Measurements from ENCODE around the gene SYT2.
A peak's percentile ranks its signal among the peaks of the same experiment; 100 is the strongest.
"Not testable (repeated sequence)": the region's sequence is repeated elsewhere in the genome, so short reads cannot be mapped to it uniquely, and the experiment has no call there.

Gene SYT2

GRCh38 chr1:202630541-202630940 is 79.7 kb downstream of the SYT2 start:
- DNase-seq (ENCODE audit: extremely low read depth, low read depth): no peak
- TF ChIP-seq, protein P1, sequence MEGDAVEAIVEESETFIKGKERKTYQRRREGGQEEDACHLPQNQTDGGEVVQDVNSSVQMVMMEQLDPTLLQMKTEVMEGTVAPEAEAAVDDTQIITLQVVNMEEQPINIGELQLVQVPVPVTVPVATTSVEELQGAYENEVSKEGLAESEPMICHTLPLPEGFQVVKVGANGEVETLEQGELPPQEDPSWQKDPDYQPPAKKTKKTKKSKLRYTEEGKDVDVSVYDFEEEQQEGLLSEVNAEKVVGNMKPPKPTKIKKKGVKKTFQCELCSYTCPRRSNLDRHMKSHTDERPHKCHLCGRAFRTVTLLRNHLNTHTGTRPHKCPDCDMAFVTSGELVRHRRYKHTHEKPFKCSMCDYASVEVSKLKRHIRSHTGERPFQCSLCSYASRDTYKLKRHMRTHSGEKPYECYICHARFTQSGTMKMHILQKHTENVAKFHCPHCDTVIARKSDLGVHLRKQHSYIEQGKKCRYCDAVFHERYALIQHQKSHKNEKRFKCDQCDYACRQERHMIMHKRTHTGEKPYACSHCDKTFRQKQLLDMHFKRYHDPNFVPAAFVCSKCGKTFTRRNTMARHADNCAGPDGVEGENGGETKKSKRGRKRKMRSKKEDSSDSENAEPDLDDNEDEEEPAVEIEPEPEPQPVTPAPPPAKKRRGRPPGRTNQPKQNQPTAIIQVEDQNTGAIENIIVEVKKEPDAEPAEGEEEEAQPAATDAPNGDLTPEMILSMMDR (IDR thresholded peaks at IDR 0.05; ENCODE audit: low read depth, low read length): no peak

- not testable (repeated sequence) for DNase-seq (ENCODE audit: extremely low read depth, low read depth)
These were observed 80.2 kb downstream of the SYT2 start for GRCh38 chr1:202630096-202630495.

GRCh38 chr1:202629257-202629811 is 80.9 kb downstream of the SYT2 start:
- not testable (repeated sequence) for DNase-seq (ENCODE audit: extremely low read depth, low read depth)

- DNase-seq (ENCODE audit: extremely low read depth, low read depth): no peak
These were observed 81.5 kb downstream of the SYT2 start for GRCh38 chr1:202628646-202629215.

DNA sequence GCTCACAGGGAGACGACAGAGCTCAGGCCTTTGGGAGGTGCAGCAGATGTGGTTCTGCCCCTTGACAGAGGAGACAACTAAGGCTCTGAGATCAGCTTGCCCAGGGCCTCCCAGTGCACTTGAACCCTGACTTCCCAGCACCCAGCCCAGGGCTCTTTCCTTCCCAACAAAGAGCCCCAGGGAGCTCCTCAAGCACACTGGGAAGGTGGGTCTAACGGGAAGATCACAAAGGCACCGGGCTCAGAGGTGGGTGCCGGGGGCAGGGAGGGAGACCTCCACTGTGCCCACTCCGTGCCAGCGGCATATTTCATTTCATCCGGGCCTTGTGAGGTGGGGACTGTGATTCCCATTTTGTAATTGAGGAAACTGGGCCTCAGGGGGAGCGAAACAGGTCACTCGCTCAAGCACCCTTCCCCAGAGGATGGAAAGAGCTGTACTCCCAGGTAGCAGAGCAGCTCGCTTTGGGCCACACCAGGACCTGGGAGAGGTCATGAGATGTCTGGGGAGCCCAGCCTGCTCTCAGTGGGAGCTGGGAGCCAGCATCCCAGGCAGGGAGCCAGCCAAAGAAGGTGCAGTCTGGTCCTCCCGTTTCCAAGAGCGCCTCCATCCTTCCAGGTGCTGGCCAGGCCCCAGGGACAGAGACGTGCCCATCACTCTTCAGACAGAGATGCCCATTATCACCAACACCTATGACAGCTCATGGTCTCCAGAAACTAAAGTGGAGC is 82.3 kb downstream of the SYT2 start:
- TF ChIP-seq, protein P1 (IDR thresholded peaks at IDR 0.05; ENCODE audit: low read depth, low read length): no peak
- DNase-seq (ENCODE audit: extremely low read depth, low read depth): no peak

More at GRCh38 chr1:202628646-202629215, 81.5 kb downstream of the SYT2 start:
- TF ChIP-seq, protein P1 (IDR thresholded peaks at IDR 0.05; ENCODE audit: low read depth, low read length): no peak

DNA sequence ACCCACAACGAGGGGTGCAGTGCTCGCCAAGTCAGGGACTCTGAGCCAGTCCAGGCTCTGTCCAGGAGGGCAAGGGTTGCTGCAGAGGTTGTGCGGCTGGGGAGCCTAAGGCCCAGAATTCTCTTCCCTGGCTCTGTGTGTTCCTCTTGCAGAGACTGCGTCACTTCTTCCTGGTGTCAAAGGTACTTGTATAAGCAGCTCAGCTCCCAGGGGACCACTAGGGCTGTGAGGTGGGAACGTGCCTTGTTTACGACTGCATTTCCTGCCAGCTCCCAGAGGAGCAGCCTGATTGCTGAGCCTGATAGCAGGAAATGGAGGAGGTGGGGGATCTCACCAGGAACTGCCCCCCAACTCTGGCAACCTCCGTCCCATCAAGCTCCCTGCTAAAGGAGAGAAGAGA is 83.2 kb downstream of the SYT2 start:
- DNase-seq (ENCODE audit: extremely low read depth, low read depth): not testable (repeated sequence)

DNA sequence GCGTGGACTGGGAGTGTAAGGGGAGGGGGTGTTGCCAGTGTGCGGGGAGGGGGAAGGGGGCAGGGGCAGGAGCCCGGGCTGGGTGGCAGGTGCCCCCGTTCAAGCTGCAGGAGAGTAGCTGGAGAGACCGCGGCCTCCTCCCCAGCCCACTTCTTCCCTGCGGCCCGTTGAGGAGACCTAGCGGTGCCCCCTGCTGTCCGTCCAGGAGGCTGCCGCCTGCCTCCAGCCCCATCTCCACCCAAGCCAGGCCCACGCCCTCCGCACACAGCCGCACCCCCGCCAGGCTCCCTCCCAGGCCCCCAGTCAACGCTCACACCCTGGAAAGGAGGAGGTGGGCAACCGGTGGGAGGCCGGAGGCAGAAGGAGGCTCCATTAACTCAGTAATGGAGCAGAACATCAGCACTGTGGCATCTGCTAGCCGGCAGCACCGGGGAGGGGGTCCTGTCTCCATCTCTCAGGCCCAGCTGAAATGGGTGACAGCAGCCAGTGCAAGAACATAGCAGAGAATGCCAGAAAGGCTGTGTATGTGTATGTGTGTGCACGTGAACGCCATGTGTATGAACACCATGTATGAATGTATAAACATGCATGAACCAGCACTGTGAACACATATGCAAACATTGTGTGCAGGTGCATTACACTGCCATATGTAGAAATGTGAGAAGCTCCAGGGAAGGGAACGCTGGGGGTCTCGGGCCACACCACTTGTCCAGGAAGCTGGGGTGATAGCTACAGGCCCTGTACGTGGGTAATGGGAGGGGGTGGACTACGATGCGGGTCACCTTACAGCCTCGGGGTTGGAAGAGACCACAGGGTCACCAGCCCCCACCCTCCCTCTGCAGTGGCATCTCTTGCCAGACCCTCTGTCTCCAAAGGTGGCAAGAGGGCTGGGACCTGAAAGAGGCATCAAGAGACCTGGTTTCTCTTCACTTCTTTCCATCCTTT is 84.6 kb downstream of the SYT2 start:
- TF ChIP-seq, protein P1 (IDR thresholded peaks at IDR 0.05; ENCODE audit: low read depth, low read length): peak; percentile 72

GRCh38 chr1:202624781-202625108 is 85.5 kb downstream of the SYT2 start:
- TF ChIP-seq, protein P1 (IDR thresholded peaks at IDR 0.05; ENCODE audit: low read depth, low read length): no peak

More for the DNA sequence above, 84.6 kb downstream of the SYT2 start:
- DNase-seq (ENCODE audit: extremely low read depth, low read depth): no peak

More at GRCh38 chr1:202624781-202625108, 85.5 kb downstream of the SYT2 start:
- no peak for DNase-seq (ENCODE audit: extremely low read depth, low read depth)
